Measurements from ENCODE around the gene MRPS12.
"Not testable (repeated sequence)": the region's sequence is repeated elsewhere in the genome, so short reads cannot be mapped to it uniquely, and the experiment has no call there.

The MRPS12 gene

GRCh38 chr19:38941466-38941865, 10.7 kb downstream of the MRPS12 start:
- DNase-seq = not testable (repeated sequence)

- no peak for DNase-seq
Measured at GRCh38 chr19:38941979-38942378, 11.2 kb downstream of the MRPS12 start.

DNA sequence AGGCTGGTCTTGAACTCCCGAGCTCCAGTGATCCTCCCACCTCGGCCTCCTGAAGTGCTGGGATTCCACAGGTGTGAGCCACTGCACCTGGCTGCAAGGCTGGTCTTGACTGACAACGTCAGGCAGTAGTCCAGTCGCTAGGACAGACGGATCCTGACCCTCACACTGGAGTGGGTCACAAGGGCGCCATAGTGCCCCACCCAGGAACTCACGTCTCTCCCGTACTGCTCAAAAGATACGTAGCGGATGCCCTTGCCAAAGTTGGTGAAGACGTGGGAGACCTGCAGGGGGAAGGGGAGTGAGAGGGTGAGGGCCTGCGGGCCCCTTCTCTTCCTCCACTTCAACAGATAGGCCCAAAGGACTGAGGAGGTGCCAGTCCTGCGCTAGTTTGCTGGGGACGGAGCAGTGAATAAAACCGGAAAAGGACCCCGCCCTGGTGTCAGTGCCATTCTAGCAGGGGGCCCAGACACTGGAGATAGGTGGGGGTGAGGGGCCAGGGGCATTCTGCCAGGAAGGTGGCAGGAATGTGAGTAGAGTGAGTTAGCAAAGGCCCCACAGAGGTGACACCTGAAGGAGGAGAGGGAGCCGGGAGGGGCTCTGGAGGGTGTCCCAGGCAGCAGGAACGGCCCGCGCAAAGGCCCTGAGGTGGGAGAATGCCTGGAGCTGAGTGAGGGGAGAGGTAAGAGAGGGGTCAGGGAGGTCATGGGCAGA, 11.9 kb downstream of the MRPS12 start:
- DNase-seq = no peak

- DNase-seq = no peak
Measured at GRCh38 chr19:38944981-38945506, 14.3 kb downstream of the MRPS12 start.

- DNase-seq = no peak
Measured at GRCh38 chr19:38945562-38946228, 15.0 kb downstream of the MRPS12 start.

- DNase-seq = no peak
Measured at GRCh38 chr19:38946229-38947010, 15.7 kb downstream of the MRPS12 start.

GRCh38 chr19:38949580-38950367, 19.0 kb downstream of the MRPS12 start:
- peak in 13 of 14 donors; percentile 29 to 84 (median 72) for DNase-seq

DNA sequence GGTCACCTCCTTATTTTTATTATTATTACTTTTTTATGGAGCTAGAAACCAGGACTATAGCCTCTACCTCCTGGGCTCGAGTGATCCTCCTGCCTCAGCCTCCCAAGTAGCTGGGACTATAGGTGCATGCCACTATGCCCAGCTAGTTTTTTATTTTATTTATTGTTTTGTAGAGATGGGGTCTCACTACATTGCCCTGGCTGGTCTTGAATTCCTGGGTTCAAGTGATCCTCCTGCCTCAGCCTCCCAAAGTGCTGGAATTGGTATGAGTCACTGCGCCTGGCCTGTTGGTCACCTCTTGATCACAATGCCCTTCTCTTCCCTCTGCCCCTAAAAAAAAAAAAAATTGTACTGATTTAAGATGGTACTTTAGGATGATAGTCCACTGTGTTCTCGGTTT, 20.4 kb downstream of the MRPS12 start:
- no peak for DNase-seq

GRCh38 chr19:38952395-38953165, 21.8 kb downstream of the MRPS12 start:
- DNase-seq = peak in 2 of 14 donors; percentile 1 to 3

GRCh38 chr19:38953677-38954076, 22.9 kb downstream of the MRPS12 start:
- DNase-seq = no peak

DNA sequence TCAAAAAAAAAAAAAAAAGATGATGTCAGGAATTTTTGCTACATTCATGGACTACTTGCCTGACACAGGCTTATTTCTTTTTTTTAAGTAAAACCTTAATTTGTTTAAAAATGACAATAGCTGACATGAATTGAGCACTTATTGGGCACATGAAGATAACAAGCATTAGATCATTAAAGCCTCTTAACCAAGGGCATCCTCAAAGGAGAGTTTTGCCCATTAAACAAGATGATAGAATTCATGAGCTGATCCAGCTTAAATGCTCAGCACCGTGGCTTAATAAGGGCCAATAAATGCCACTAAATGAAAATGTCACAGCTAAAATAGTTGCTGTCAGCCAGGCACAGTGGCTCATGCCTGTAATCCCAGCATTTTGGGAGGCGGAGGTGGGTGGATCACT, 25.5 kb downstream of the MRPS12 start:
- DNase-seq = no peak

DNA sequence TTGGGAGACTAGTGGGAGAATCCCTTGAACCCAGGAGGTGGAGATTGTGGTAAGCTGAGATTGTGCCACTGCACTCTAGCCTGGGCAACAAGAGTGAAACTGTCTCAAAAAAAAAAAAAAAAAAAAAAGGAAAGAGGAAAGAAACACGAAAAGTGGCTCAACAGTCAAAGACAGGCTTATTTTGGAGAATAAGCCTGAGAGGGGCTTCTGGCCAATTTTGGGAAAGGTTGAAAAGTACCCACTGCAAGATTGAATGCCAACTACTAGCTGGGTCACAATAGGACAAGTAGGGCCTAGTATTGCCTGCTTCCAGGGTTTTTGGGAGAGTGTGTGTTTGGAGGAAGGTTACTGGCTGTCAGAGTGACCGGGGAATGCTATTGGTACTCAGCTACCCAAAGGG, 27.6 kb downstream of the MRPS12 start:
- DNase-seq = no peak

DNA sequence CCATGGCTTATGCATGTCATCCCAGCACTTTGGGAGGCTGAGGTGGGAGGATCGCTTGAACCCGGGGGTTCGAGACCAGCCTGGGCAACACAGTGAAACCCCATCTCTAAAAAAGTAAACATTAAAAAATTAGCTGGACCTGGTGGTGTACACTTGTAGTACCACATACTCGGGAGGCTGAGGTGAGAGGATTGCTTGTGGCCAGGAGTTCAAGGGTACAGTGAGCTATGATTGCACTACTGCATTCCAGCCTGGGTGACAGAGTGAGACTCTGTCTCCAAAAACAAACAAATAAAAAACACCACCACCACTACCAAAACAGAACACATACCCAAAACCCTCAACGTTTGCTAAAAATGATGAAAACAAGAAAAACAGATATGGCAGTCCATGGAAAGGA, 28.9 kb downstream of the MRPS12 start:
- no peak for DNase-seq

- DNase-seq = no peak
Measured at GRCh38 chr19:38964738-38965137, 34.0 kb downstream of the MRPS12 start.

DNA sequence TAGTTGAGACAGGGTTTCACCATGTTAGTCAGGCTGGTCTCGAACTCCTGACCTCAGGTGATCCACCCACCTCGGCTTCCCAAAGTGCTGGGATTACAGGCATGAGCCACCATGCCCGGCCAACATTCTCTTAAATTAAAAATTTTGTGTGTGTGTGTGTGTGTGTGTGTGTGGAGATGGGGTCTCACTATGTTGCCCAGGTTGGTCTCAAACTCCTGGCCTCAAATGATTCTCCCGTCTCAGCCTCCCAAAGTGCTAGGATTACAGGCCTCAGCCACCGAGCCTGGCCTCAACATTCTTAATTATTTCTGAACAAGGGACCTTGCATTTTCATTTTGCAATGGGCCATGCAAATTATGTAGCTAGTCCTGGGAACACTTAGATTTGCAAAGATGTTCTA, 35.4 kb downstream of the MRPS12 start:
- not testable (repeated sequence) for DNase-seq

- peak in 1 of 14 donors; percentile 28 for DNase-seq
Measured at GRCh38 chr19:38970664-38971532, 40.2 kb downstream of the MRPS12 start.

- no peak for DNase-seq
Measured at GRCh38 chr19:38971672-38972071, 40.9 kb downstream of the MRPS12 start.

DNA sequence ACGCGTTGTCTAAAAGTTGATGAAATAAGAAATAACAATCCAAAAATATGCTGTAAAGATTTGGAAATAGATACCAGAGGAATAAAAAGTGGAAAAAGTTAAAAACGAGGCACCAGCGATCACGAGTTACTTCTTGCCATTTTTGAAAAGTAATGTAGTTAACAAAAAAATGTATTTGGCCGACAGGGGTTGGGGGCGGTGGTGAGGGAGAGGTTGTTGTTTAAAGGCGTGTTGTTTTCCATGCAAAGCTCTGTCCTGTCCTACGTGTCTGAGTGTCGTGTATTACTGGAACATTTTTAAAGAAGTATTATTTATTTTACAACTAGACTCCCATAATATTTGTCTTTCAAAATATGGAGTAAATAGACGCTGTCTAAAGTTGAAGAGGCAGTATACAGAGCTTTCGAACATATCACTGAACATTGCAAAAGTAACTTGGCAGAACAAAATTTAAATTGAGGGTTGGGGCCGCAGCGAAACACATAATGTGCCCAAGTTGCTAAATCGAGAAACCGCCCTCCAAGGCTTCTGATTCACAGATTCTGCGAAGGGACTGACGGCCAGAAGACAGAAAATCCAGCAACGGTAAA, 44.0 kb downstream of the MRPS12 start:
- DNase-seq = peak in 1 of 14 donors; percentile 46

DNA sequence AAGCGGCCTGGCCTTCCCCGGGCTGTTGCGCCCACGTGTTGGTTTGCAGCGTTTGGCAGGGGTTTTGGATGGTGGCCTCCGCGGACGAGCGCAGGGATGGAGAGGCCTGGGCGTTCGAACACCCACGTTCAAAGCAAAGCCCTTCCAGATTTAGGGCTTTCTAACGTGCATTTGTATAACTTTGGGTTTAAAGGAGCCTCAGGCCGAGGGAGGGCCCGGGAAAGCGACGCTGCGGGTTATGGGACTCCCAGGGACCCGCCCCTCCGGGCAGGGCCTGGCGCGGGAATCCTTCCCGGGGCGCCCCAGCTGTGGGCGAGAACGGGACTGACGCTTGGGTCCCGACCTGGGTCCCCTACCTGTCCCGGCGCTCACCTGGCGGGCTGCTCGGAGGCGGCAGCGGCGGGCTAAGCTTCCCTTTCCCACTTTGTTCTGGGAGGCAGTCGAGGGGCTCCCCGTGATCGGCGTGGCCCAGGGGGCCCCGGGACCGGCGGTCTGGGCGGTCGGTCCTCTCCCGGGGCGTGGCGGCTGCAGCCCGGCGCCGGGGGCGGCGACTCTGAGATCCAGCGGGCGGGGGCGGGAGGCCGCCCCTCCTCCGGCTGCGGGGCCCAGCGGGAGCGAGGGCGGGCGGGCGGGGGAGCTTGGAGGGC, 44.6 kb downstream of the MRPS12 start, which contains the start of gene FBXO17:
Gene FBXO17 (minus strand): TSS at position 529 of the 647 bp plus-strand sequence. CDS start 25,423 bp downstream, outside the sequence.
- peak in 9 of 14 donors; percentile 5 to 60 (median 32) for DNase-seq
